ENCODE measurements around the gene TOMM40L. TPM values are rescaled to one million over a fixed set of nuclear protein-coding genes. Genes with fewer than 3 reads are reported as not detected.

The TOMM40L gene
- total and polyA plus RNA-seq, 12 donors, result 7.0 to 18.4 (median 11.9) TPM

DNA sequence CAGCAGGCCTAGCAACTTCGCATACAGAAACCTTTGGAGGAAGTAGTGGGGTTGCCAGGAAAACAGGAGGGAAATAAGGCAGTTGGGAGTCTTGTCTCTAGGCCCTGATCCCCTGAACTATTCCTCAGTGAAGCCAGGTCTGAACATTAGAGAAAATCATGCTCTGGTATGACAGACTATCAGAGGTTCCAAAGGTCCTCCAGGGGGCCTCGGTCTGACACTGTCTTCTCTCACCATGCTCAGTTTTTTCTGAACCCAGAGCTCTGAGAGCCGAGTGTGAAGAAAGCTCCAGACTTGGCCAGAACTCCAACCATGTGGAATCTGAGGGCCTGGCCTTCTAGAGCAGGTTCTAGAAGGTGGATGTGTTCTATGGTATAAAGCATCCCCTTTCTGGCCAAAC, 4.0 kb downstream of the TOMM40L start:
- Histone ChIP-seq H3K4me1 (replicated peaks in 1 of 2) (peaks cover 5 to 23% of the 10 kb centered on the region in 2 donors), H3K27me3 (no peaks in the 10 kb centered on the region), H3K27ac (no peak overlapping the region), H3K9me3 (replicated peaks in 1 of 3) (no peaks in the 10 kb centered on the region), H3K4me3 (no peak overlapping the region), H3K36me3 (replicated peaks in 1 of 2) (peaks cover 0 to 23% of the 10 kb centered on the region in 2 donors)
- no peak for DNase-seq
- TF ChIP-seq, protein P1, sequence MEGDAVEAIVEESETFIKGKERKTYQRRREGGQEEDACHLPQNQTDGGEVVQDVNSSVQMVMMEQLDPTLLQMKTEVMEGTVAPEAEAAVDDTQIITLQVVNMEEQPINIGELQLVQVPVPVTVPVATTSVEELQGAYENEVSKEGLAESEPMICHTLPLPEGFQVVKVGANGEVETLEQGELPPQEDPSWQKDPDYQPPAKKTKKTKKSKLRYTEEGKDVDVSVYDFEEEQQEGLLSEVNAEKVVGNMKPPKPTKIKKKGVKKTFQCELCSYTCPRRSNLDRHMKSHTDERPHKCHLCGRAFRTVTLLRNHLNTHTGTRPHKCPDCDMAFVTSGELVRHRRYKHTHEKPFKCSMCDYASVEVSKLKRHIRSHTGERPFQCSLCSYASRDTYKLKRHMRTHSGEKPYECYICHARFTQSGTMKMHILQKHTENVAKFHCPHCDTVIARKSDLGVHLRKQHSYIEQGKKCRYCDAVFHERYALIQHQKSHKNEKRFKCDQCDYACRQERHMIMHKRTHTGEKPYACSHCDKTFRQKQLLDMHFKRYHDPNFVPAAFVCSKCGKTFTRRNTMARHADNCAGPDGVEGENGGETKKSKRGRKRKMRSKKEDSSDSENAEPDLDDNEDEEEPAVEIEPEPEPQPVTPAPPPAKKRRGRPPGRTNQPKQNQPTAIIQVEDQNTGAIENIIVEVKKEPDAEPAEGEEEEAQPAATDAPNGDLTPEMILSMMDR (IDR thresholded peaks at IDR 0.05), result no peak
- TF ChIP-seq POLR2A (IDR thresholded peaks at IDR 0.05), result no peak
- 67 to 86% (median 72%) methylated on average over 2 to 3 of the region's 3 CpGs for WGBS, 4 donors
- intact Hi-C loops (cut with DNase I), result loop anchor here (5.0 to 10.0 kb wide), 5 partner anchors 57 to 152 kb away; partner anchors contain the start of gene CFAP126 (in 1 of the 2)

DNA sequence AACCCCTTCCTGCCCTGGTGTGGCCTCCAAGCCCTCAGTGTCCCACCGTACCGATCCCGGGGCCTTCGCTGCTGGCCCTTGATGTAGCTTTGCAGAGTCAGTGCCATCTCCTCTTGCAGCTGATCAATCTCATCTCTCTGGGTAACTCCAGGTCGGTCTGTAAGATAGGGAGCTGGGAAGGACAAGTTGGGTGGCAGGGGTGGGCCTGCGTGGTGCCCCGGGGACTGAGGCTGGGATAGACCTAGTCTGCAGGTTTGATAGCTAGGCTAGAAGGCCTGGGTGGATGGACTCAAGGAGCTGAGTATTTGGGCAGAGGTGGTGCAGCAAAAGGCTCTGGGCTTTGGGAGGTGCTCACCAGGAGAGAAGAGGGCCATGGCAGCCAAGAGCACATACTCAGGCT, 4.9 kb downstream of the TOMM40L start:
- H3K4me3 ChIP-seq, result no peak overlapping the region
- 94 to 96% (median 95%) methylated on average over 5 to 7 of the region's 7 CpGs for WGBS, 4 donors
- DNase-seq, result no peak
- H3K27ac ChIP-seq, result no peak overlapping the region
- TF ChIP-seq POLR2A (IDR thresholded peaks at IDR 0.05), result no peak
- TF ChIP-seq, protein P1 (IDR thresholded peaks at IDR 0.05), result no peak
- intact Hi-C loops (cut with DNase I), result no loop called here
- H3K9me3 ChIP-seq (replicated peaks in 1 of 3), result no peaks in the 10 kb centered on the region
- H3K4me1 ChIP-seq (replicated peaks in 1 of 2), result peaks cover 5 to 18% of the 10 kb centered on the region in 2 donors
- peaks cover 0 to 23% of the 10 kb centered on the region in 2 donors for H3K36me3 ChIP-seq (replicated peaks in 1 of 2)
- no peaks in the 10 kb centered on the region for H3K27me3 ChIP-seq

DNA sequence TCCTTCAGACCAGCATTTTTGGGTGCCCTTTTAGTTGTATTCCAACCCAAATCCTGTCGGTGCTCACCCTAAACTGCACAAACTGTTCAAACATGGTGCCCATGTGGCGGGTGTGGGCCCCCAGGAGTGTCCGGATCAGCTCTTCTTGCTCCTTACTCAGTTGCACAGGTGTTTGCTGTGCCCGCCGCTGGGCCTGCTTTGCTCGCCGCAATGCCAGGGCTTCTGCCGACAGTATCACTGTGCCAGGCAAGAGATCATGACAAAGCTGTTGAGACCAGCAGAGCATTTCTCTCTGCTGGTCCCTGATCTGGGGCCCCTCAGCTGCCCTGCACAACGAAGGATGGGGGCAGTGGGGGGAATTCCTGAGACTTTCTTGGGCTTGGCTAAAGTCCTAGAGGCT, 7.2 kb downstream of the TOMM40L start:
- no peak overlapping the region for H3K4me3 ChIP-seq
- H3K27me3 ChIP-seq, result no peaks in the 10 kb centered on the region
- no peaks in the 10 kb centered on the region for H3K4me1 ChIP-seq (replicated peaks in 1 of 2)
- WGBS, 4 donors, result 73 to 84% (median 80%) methylated on average over 5 to 9 of the region's 9 CpGs
- TF ChIP-seq, protein P1 (IDR thresholded peaks at IDR 0.05), result no peak
- TF ChIP-seq POLR2A (IDR thresholded peaks at IDR 0.05), result no peak
- no peak overlapping the region for H3K27ac ChIP-seq
- intact Hi-C loops (cut with DNase I), result no loop called here
- H3K36me3 ChIP-seq (replicated peaks in 1 of 2), result peaks cover 0 to 23% of the 10 kb centered on the region in 2 donors
- no peaks in the 10 kb centered on the region for H3K9me3 ChIP-seq (replicated peaks in 1 of 3)
- DNase-seq, result no peak

DNA sequence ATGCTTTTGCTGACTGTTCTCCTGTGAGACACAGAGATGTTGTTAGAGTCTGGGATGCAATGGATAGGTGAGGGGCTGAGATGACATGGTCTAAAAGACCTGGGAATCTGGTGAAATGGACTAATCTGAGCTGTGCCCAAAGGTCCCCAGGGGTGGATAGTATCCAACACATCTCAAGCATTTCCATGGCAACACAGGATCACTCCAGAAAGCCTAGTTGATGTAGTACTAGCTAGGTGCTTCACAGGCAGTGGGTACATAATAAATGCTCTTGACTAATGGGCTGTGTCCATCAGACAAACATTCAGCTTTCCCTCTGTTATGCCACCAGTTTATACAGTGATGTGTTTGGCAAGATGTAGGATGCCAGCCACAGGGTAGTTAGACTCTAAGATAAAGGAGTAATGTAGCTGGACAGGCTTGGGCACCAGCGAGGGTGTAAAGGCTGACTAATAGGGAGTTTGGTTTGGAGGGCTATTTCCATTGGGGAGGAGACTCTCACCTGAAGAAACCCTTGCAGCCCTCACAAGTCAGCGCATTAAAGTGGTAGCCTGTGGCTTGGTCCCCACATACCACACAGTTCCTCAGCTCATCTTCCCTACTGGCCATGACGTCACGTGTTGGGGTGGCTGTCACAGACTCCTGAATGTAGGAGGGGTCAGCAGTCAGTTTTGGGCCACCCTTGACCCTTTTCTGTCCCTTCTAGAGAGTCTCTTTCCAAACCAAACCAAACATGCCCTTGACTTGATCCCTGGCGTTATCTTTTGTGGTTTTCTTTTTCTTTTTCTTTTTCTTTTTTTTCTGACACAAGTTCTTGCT, 10.3 kb downstream of the TOMM40L start:
- Histone ChIP-seq H3K36me3 (replicated peaks in 1 of 2) (no peaks in the 10 kb centered on the region), H3K27ac (no peak overlapping the region), H3K27me3 (no peaks in the 10 kb centered on the region), H3K4me1 (replicated peaks in 1 of 2) (no peaks in the 10 kb centered on the region), H3K4me3 (no peak overlapping the region), H3K9me3 (replicated peaks in 1 of 3) (no peaks in the 10 kb centered on the region)
- TF ChIP-seq POLR2A (IDR thresholded peaks at IDR 0.05), result no peak
- TF ChIP-seq, protein P1 (IDR thresholded peaks at IDR 0.05), result no peak
- 62 to 77% (median 73%) methylated on average over 4 to 5 of the region's 5 CpGs for WGBS, 4 donors
- intact Hi-C loops (cut with DNase I), result no loop called here
- no peak for DNase-seq

Measured in adrenal gland (tissue), 12 donors.